Measurements from ENCODE around the gene CUBN.

CUBN gene

DNA sequence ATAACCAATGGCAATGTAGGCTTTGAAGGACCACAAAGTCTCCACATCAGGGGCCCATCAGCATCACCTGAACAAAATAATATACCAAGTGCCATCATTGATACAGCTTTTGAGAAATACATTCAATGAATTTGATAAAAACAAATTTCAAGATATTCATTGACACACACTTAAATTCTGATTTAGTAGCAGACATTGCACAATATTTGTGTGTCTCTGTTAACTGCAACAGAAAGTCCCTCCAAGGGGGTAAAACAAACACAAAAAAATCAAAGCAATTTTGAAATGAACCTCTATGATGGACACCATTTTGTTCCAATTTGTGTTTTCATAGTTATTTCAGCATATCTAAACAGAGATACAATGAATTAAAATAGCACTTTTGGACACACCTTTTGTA lies 225.6 kb downstream of the CUBN start:
- no peaks in the 10 kb centered on the region for H3K27me3 ChIP-seq (ENCODE audit: insufficient read depth, low read depth, severe bottlenecking)
- no peak overlapping the region for H3K27ac ChIP-seq
- DNase-seq, result no peak

DNA sequence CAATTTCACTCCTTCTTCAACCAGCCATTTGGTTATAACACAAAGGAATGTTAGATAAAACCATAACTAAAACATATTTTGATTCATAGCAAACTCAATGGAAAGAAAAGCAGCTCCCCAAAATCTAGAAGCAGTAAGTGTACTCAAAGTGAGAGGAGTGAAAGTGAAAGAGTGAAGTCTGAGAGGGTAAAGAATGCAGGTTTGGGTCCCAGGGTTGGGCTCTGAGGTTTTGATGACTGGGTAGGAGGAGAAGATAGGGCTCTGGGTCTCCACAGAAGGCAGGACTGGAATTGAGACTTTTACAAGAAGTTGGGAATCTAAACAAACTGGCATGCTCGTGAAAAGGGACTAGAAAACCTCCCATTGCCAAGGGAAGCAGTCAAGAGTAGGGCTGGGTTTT lies 227.0 kb downstream of the CUBN start:
- Histone ChIP-seq H3K36me3 (no peaks in the 10 kb centered on the region), H3K4me3 (ENCODE audit: low read depth, low read length) (no peak overlapping the region), H3K9me3 (ENCODE audit: severe bottlenecking) (no peaks in the 10 kb centered on the region), H3K27me3 (ENCODE audit: insufficient read depth, low read depth, severe bottlenecking) (no peaks in the 10 kb centered on the region), H3K27ac (no peak overlapping the region)
- no peak for DNase-seq
- TF ChIP-seq, protein P1, sequence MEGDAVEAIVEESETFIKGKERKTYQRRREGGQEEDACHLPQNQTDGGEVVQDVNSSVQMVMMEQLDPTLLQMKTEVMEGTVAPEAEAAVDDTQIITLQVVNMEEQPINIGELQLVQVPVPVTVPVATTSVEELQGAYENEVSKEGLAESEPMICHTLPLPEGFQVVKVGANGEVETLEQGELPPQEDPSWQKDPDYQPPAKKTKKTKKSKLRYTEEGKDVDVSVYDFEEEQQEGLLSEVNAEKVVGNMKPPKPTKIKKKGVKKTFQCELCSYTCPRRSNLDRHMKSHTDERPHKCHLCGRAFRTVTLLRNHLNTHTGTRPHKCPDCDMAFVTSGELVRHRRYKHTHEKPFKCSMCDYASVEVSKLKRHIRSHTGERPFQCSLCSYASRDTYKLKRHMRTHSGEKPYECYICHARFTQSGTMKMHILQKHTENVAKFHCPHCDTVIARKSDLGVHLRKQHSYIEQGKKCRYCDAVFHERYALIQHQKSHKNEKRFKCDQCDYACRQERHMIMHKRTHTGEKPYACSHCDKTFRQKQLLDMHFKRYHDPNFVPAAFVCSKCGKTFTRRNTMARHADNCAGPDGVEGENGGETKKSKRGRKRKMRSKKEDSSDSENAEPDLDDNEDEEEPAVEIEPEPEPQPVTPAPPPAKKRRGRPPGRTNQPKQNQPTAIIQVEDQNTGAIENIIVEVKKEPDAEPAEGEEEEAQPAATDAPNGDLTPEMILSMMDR (IDR thresholded peaks at IDR 0.05; ENCODE audit: low read depth, low read length), result no peak

More for the DNA sequence above, 225.6 kb downstream of the CUBN start:
- H3K4me3 ChIP-seq (ENCODE audit: low read depth, low read length), result no peak overlapping the region
- no peaks in the 10 kb centered on the region for H3K9me3 ChIP-seq (ENCODE audit: severe bottlenecking)
- H3K36me3 ChIP-seq, result no peaks in the 10 kb centered on the region
- TF ChIP-seq, protein P1 (IDR thresholded peaks at IDR 0.05; ENCODE audit: low read depth, low read length), result no peak

DNA sequence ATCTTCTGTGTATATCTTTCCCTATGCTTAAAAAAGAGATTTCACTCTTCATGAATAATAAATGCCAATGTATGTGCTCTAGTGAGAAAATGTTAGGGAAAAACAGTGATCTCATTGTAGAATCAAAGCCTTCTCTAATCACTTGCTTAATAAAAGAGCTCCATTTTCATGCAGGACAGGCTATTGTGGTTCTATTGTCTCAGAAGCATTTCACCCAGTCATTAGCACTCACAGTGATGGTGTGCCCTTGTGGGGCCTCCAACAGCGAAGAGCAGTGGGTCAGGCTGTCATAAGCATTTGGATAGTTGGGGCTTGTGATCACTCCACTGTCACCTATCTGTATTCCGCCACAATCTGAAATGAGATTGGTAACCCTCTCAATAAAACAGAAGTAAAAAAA lies 228.5 kb downstream of the CUBN start:
- Histone ChIP-seq H3K9me3 (ENCODE audit: severe bottlenecking) (no peaks in the 10 kb centered on the region), H3K27me3 (ENCODE audit: insufficient read depth, low read depth, severe bottlenecking) (no peaks in the 10 kb centered on the region), H3K36me3 (no peaks in the 10 kb centered on the region), H3K4me3 (ENCODE audit: low read depth, low read length) (no peak overlapping the region), H3K27ac (no peak overlapping the region)
- no peak for DNase-seq
- TF ChIP-seq, protein P1 (IDR thresholded peaks at IDR 0.05; ENCODE audit: low read depth, low read length), result no peak

DNA sequence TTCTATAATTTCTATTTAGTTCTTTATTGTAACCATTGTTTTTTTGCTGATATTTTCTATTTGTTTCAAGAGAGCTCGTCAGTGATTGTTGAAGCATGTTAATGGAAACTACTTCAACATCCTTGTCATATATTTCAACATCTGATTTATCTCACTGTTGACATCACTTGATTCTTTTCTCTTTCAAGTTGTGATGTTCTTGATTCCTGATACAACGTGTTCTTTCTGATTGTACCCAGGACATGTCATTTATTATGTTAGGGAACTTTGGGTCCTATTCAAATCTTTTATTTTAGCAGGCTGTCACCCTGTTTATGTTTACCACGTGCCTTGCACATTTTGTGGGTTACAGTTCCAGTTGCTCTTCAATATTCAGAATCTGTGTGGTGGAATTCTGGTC lies 232.6 kb downstream of the CUBN start:
- DNase-seq, result no peak
- Histone ChIP-seq H3K9me3 (ENCODE audit: severe bottlenecking) (no peaks in the 10 kb centered on the region), H3K27ac (no peak overlapping the region), H3K4me3 (ENCODE audit: low read depth, low read length) (no peak overlapping the region), H3K27me3 (ENCODE audit: insufficient read depth, low read depth, severe bottlenecking) (no peaks in the 10 kb centered on the region), H3K36me3 (no peaks in the 10 kb centered on the region)
- TF ChIP-seq, protein P1 (IDR thresholded peaks at IDR 0.05; ENCODE audit: low read depth, low read length), result no peak

DNA sequence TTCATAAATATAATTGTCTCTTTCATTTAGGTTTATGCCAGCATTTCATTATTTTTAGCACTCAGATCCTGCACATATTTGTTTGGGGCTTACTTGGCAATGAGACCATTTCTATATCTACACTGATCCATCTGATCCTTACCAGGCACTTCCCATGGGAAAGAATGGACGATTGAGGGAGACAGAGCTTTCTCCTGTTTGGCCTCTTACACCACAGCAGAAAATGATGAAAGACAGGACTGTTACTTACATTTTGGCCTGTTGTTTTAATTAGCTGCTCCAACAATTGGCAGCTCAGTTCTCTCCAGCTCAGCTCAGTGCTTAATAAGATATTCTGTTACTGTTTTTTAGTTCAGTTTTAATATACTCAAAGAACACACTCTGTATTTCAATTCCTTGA lies 234.8 kb downstream of the CUBN start:
- H3K9me3 ChIP-seq (ENCODE audit: severe bottlenecking), result no peaks in the 10 kb centered on the region
- no peak for DNase-seq
- no peaks in the 10 kb centered on the region for H3K27me3 ChIP-seq (ENCODE audit: insufficient read depth, low read depth, severe bottlenecking)
- no peaks in the 10 kb centered on the region for H3K36me3 ChIP-seq
- no peak overlapping the region for H3K4me3 ChIP-seq (ENCODE audit: low read depth, low read length)
- TF ChIP-seq, protein P1 (IDR thresholded peaks at IDR 0.05; ENCODE audit: low read depth, low read length), result no peak
- no peak overlapping the region for H3K27ac ChIP-seq

DNA sequence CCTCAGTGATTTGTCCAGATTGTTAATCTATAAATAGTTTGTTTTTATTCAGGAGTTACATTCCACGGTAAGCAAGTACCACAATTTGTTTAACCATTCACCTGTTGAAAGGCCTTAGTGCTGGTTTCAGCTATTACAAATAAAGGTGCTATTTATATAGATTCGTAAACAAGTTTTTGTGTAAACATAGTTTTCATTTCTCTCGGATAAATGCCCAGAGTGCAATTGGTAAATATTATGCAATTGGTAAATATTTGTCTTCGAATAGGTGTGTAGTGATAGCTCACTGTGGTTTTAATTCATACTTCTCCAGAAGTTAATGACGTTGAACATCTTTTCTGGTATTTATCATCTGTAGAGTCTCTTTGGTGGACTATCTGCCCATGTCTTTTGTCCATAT lies 235.9 kb downstream of the CUBN start:
- no peak overlapping the region for H3K27ac ChIP-seq
- TF ChIP-seq, protein P1 (IDR thresholded peaks at IDR 0.05; ENCODE audit: low read depth, low read length), result no peak

More for the DNA sequence above, 235.9 kb downstream of the CUBN start:
- no peak for DNase-seq
- Histone ChIP-seq H3K9me3 (ENCODE audit: severe bottlenecking) (no peaks in the 10 kb centered on the region), H3K36me3 (no peaks in the 10 kb centered on the region), H3K27me3 (ENCODE audit: insufficient read depth, low read depth, severe bottlenecking) (no peaks in the 10 kb centered on the region), H3K4me3 (ENCODE audit: low read depth, low read length) (no peak overlapping the region)
